Stimulated activated effector memory CD8-positive, alpha-beta T cell treated with anti-CD3 and anti-CD28 coated beads, Interleukin-12 subunit alpha, Interleukin-12 subunit beta, amount 100 ng/mL, for 72 hours (primary cell): ENCODE data around the gene PPP1R12A.
A peak's percentile ranks its signal among the peaks of the same experiment; 100 is the strongest.

Experiments used
- ATAC-seq: fragments of 150-1000 bp; cut with Tn5 transposase; 2 replicates; pipeline ENCODE4 v1.10.0; 2021
- DNase-seq, 2 donors: peaks; one replicate each; pipeline ENCODE4 v3.0.0; 2021 to 2022; ENCODE audit warnings: low spot score in 2 of 2
- H3K27ac Mint-ChIP-seq: one replicate; pipeline ENCODE4 v1.8.0; 2022; ENCODE audit warnings: mild to moderate bottlenecking, mixed read lengths
- H3K36me3 Mint-ChIP-seq: one replicate; pipeline ENCODE4 v1.8.0; 2022; ENCODE audit warnings: mild to moderate bottlenecking, mixed read lengths
- H3K4me1 Mint-ChIP-seq: one replicate; pipeline ENCODE4 v1.8.0; 2022; ENCODE audit warnings: mixed read lengths
- H3K4me3 Mint-ChIP-seq: one replicate; pipeline ENCODE4 v1.8.0; 2022; ENCODE audit warnings: mild to moderate bottlenecking, mixed read lengths
- H3K9me3 Mint-ChIP-seq: one replicate; pipeline ENCODE4 v1.8.0; 2022; ENCODE audit warnings: mixed read lengths

The PPP1R12A gene

DNA sequence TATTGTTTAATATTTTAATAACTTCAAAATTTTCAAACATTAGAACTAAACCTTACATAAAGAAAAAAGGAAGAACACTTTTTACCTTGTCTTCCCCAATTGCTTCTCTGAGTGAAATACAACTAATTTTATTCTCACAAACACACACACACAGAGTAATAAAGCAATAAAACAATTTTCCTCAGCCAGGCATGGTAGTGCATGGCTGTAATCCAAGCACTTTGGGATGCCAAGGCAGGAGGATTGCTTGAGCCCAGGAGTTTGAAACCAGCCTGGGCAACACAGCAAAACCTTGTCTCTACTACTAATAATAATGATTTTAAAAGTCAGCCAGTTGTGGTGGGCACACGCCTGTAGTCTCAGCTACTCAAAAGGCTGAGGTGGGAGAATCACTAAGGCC lies 13.1 kb downstream of the PPP1R12A start:
- Mint-ChIP-seq H3K36me3 (no peaks in the 10 kb centered on the region), H3K27ac (no peak overlapping the region), H3K4me3 (no peak overlapping the region), H3K9me3 (no peaks in the 10 kb centered on the region), H3K4me1 (peaks cover 62% of the 10 kb centered on the region)
- DNase-seq, result no peak
- no peak for ATAC-seq

DNA sequence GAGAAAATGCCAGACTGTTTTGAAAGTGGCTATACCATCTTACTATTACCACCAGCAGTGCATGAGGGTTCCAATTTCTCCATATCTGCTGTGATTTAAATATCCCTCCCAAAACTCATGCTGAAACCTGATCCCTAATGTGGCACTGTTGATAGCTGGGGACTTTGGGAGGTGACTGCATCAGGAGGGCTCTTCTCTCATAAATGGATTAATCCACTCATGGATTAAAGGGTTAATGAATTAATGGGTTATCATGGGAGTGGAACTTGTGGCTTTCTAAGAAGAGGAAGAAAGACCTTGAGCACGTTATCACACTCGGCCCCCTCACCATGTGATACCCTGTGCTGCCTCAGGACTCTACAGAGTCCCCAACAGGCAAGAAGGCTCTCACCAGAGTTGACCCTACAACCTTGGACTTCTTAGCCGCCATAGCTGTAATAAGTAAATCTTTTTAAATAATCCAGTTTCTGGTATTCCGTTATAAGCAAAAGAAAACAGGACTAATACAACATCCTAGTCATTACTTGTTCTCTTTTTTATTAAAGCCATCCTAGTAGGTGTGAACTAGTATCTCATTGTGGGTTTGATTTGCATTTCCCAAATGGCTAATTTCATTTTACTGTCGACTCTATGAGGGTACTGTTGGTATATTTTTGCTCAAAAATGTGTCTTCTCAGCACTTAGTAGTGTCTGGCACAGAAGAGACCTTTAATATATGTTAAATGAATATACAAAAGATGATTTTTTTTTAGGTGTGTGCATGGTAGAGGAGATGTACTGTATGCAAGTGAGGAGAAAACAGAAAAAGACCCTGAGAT lies 14.3 kb downstream of the PPP1R12A start:
- Mint-ChIP-seq H3K4me3 (no peak overlapping the region), H3K4me1 (peaks cover 70% of the 10 kb centered on the region)
- no peak for ATAC-seq

DNA sequence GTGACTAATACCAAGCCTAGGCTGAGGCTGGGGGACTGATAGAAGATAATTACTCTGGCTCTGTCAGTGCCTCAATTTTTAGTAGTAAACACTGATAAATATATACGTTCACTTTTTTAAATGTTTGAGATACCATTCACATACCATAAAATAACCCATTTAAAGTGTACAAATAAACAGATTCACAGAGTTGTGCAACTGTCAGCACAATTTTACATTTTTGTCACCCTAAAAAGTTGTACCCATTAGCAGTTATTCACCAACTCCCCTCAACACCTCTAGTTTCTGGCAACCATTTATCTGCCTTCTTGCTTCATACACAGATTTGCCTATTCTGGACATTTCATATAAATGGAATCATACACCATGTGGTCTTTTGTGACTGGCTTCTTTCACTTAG lies 15.1 kb downstream of the PPP1R12A start:
- H3K27ac Mint-ChIP-seq, result no peak overlapping the region

More for the DNA sequence above, 14.3 kb downstream of the PPP1R12A start:
- H3K27ac Mint-ChIP-seq, result no peak overlapping the region
- H3K36me3 Mint-ChIP-seq, result no peaks in the 10 kb centered on the region
- H3K9me3 Mint-ChIP-seq, result no peaks in the 10 kb centered on the region
- no peak for DNase-seq

DNA sequence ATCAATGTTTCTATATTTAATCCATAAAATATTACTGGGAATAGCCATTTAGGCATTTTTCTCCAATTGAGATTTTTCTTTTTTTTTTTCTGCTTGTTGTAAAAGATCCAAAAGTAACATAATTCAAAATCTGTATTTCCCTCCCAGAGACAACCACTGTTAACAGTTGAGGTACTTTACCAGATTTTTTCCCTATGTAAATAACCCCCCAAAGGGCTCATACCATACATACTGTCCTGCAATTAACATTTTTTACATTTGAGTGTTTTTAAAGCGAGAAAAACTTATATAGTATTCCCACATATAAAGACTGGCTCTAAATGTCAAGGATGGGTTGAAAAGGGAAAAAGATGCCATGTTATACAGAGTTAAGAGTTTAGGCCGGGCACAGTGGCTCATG lies 18.1 kb downstream of the PPP1R12A start:
- H3K4me1 Mint-ChIP-seq, result peaks cover 72% of the 10 kb centered on the region
- H3K4me3 Mint-ChIP-seq, result no peak overlapping the region
- no peak for DNase-seq
- no peak for ATAC-seq
- no peaks in the 10 kb centered on the region for H3K9me3 Mint-ChIP-seq
- H3K27ac Mint-ChIP-seq, result peak overlapping the region; percentile 40
- no peaks in the 10 kb centered on the region for H3K36me3 Mint-ChIP-seq

More for the DNA sequence above, 15.1 kb downstream of the PPP1R12A start:
- ATAC-seq, result no peak
- no peak for DNase-seq
- Mint-ChIP-seq H3K4me3 (no peak overlapping the region), H3K36me3 (no peaks in the 10 kb centered on the region), H3K9me3 (no peaks in the 10 kb centered on the region), H3K4me1 (peaks cover 68% of the 10 kb centered on the region)

DNA sequence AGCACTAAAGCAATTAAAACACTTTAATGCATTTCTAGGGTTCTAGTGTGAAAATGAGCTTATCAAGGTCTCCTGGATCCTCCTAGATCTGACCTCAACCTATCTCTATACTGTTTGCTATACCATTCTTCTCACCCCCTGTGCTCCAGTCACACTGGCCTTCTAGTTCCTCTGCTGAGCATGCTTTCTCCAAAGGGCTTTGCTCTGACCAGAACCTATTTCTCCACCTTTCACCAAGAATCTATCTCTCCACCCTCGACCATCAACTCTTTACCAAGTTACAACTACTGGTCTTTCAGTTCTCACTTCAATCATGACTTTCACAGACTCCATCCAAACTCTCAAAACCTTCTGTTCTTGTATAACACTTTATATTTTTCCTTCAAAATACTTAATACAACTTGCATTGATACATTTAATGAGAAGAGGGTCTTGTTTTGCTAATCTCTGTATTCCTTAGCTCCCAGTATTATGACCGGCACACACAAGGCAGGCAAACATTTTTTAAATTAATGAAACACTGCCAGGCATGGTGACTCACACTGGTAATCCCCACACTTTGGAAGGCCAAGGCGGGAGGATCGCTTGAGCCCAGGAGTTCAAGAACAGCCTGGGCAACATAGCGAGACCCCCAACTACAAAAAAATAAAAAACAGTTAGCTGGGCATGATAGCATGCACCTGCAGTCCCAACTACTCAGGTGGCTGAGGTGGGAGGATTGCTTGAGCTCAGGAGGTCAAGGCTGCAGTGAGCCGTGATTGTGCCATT lies 22.8 kb downstream of the PPP1R12A start:
- Mint-ChIP-seq H3K4me1 (peaks cover 43% of the 10 kb centered on the region), H3K9me3 (no peaks in the 10 kb centered on the region)
- no peak for ATAC-seq

DNA sequence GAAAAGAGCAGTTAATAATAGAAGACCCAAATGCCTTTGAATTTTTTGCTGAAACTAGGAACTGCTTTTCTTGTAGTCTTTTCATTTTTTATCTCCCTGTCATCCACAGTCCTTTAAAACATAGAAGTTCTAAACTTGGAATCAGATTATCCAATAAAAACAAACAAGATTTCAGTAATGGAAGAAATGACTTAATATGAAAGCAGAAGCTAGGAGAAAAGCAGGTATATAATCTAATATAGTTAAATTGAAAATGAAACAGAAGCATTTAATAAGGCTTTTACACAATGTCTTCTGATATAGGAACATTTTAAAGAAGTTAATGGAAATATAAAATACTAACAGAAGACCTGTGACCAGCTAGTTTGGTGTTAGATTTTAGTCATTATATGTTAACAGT lies 26.5 kb downstream of the PPP1R12A start:
- Mint-ChIP-seq H3K36me3 (no peaks in the 10 kb centered on the region), H3K4me3 (no peak overlapping the region), H3K4me1 (peaks cover 31% of the 10 kb centered on the region), H3K27ac (peak overlapping the region; percentile 27), H3K9me3 (no peaks in the 10 kb centered on the region)
- DNase-seq (no peak), ATAC-seq (no peak)

More for the DNA sequence above, 22.8 kb downstream of the PPP1R12A start:
- H3K27ac Mint-ChIP-seq, result peak overlapping the region; percentile 21
- H3K36me3 Mint-ChIP-seq, result no peaks in the 10 kb centered on the region
- no peak for DNase-seq
- H3K4me3 Mint-ChIP-seq, result no peak overlapping the region

DNA sequence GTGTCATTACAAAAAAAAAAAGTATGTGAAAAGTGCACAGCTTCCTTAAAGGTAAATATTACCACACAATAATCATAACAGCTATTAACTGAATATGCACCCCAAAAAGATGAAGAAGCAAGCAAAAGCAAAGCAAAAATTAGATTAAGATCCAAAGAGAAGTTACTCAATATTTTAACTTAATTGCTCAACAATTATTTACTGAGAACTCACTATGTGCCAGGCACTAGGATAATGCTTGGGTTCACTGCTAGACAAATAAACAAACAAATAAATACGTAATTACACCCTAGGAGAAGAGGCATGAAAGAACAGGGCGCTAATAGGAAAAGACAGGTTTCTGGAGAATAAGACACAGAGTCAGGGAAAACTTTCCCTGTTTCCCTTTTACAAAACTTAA lies 33.4 kb downstream of the PPP1R12A start:
- H3K4me3 Mint-ChIP-seq, result no peak overlapping the region
- H3K27ac Mint-ChIP-seq, result no peak overlapping the region
- ATAC-seq, result no peak
- no peak for DNase-seq
- H3K36me3 Mint-ChIP-seq, result peaks cover 5% of the 10 kb centered on the region
- peaks cover 61% of the 10 kb centered on the region for H3K4me1 Mint-ChIP-seq
- H3K9me3 Mint-ChIP-seq, result no peaks in the 10 kb centered on the region

DNA sequence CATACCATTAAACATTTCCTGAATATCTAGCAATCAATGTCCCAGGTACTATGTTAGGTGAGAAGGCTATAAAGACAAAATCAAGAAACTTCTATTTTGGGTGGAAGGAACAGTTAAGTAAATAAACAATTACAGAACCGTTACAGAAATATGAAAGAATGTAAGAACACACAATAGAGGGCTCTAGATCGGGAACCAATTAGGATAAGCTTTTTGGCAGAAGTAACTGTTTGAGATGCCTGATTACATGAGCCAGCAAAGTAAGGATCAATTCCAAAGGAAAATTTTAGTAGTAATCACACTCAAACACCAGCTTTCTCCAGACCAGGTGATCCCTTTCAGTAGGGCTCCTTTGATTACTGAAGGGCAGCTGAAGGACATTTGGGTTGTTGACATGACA lies 33.9 kb downstream of the PPP1R12A start:
- peaks cover 5% of the 10 kb centered on the region for H3K36me3 Mint-ChIP-seq
- H3K9me3 Mint-ChIP-seq, result no peaks in the 10 kb centered on the region
- ATAC-seq, result no peak
- no peak for DNase-seq
- H3K4me1 Mint-ChIP-seq, result peaks cover 66% of the 10 kb centered on the region
- no peak overlapping the region for H3K4me3 Mint-ChIP-seq
- H3K27ac Mint-ChIP-seq, result no peak overlapping the region

DNA sequence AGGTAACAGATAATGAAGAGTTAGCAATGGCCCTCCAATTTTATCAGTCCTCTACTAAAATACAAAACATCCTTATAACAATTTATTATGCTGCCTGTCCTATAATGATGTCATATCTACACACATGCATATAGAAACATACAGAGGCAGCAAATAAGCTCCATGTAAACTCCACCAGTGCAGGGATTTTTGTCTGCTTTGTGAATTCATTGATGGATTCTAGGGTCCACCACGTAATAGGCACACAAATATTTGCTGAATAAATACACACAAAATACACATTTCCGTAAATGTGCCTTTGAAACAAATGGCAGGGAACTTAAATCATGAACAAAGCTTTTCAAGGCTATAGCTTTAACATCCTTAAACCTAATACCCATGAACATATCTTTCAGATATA lies 34.7 kb downstream of the PPP1R12A start:
- ATAC-seq, result no peak
- H3K4me1 Mint-ChIP-seq, result peaks cover 72% of the 10 kb centered on the region
- H3K36me3 Mint-ChIP-seq, result peaks cover 5% of the 10 kb centered on the region
- DNase-seq, result no peak
- H3K4me3 Mint-ChIP-seq, result no peak overlapping the region
- H3K27ac Mint-ChIP-seq, result no peak overlapping the region
- no peaks in the 10 kb centered on the region for H3K9me3 Mint-ChIP-seq

DNA sequence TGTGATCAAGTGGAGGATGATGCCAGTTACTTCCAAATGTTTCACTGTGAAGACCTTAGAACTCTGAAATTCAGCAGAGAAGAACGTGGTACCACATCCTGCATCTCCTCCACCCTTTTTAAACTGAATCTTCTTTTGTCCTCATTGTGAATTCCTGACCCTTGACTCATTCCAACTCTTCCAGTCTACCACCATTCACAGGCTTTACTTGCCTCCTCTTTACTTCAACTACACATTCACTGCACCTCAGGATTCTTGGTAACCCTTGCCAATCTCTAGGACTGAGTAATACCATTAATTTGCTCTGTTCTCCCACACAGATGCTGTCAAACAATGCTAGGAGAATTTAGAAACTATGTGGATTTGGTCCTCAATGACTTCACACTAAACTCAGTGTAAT lies 37.3 kb downstream of the PPP1R12A start:
- no peak overlapping the region for H3K4me3 Mint-ChIP-seq
- H3K36me3 Mint-ChIP-seq, result no peaks in the 10 kb centered on the region
- H3K27ac Mint-ChIP-seq, result no peak overlapping the region
- H3K9me3 Mint-ChIP-seq, result no peaks in the 10 kb centered on the region
- ATAC-seq, result peak; percentile 67
- no peak for DNase-seq
- H3K4me1 Mint-ChIP-seq, result peaks cover 59% of the 10 kb centered on the region

DNA sequence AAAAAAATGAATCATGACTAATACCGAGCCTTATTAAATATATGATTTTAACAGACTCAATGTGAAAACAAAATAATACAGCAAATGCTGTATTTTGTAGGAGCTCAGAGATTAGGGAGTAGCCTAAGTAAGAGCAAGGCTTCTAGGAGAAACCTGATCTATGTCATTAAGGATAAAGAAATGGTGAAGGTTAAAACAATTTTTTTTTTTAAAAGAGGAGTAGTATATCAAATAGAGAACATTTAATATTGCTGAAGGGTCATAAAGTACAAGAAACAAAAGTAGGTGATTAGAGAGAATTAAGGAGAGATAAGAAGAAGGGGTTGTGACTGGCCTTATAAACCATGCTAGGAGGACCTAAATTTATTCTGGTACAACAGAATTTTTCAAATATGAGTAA lies 39.1 kb downstream of the PPP1R12A start:
- DNase-seq (no peak), ATAC-seq (no peak)
- Mint-ChIP-seq H3K4me3 (no peak overlapping the region), H3K27ac (no peak overlapping the region), H3K9me3 (no peaks in the 10 kb centered on the region), H3K36me3 (no peaks in the 10 kb centered on the region), H3K4me1 (peaks cover 59% of the 10 kb centered on the region)

DNA sequence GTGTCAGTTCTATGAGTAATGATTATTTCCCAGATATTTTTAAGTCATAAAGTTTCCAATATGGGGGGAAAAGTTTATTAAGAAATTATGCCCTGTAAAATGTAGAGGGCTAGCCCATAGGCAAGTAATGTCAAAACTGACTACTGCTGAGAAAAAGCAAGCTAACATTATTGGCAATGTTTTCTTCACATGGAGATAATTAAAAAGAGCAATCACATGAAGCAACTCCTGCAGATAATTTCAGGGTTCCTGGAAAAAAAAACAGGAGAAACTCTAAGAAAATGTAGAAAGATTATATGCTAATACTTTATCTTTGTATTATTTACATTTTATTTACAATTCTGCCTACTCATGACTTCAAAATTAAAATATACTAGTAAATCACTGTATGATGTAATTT lies 39.8 kb downstream of the PPP1R12A start:
- Mint-ChIP-seq H3K4me1 (peaks cover 58% of the 10 kb centered on the region), H3K4me3 (no peak overlapping the region), H3K9me3 (no peaks in the 10 kb centered on the region), H3K27ac (no peak overlapping the region), H3K36me3 (no peaks in the 10 kb centered on the region)
- ATAC-seq, result no peak
- DNase-seq, result no peak

DNA sequence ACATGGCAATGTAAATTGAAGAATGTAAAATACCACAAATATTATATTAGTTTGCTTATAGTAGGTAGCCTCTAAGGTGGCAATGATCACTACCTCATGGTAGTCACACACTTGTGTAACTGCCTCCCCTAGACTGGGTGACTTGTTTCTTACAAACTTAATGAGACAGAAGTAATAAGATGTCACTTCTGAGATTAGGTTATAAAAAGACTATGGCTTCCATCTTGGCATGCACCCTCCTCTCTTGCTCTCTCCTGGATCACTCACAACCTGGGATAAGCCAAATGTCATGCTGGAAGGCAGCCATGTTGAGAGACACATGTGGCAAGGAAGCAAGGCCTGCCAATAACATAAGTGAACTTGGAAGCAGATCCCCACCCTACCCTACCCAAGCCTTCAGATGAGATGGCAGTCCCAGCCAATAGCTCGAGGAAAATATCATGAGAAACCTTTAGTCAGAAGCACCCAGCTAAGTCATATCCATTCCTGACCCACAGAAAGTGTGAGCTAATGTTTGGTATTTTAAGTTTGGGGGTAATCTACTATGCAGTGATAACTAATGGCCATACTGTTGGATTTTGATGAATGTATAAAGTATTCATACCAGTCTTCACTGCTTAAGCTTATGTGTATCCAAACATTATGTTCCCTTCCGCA lies 43.3 kb downstream of the PPP1R12A start:
- Mint-ChIP-seq H3K4me1 (peaks cover 56% of the 10 kb centered on the region), H3K4me3 (no peak overlapping the region), H3K9me3 (no peaks in the 10 kb centered on the region), H3K27ac (peak overlapping the region; percentile 24), H3K36me3 (no peaks in the 10 kb centered on the region)
- ATAC-seq, result peak; percentile 40
- DNase-seq, result no peak

DNA sequence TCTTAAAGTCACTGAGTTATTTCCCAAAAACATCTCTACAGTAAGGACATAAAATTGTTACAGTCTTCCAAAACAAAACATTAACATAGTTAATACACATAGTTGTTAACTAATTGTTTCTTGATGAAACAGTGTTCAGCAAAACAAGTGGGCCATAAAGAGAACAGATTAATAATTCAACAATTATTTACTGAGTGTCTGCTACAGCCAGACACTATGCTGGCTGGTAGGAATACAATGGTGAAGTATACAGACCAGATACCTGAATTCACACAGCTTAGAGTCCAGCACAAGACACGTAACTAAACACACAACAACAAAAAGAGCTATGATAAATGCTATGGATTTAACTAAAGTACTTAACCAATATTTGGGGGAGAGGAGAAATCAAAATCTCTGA lies 47.0 kb downstream of the PPP1R12A start:
- DNase-seq (no peak), ATAC-seq (no peak)
- Mint-ChIP-seq H3K9me3 (no peaks in the 10 kb centered on the region), H3K4me3 (no peak overlapping the region), H3K36me3 (no peaks in the 10 kb centered on the region), H3K4me1 (peaks cover 54% of the 10 kb centered on the region), H3K27ac (peak overlapping the region; percentile 4)

DNA sequence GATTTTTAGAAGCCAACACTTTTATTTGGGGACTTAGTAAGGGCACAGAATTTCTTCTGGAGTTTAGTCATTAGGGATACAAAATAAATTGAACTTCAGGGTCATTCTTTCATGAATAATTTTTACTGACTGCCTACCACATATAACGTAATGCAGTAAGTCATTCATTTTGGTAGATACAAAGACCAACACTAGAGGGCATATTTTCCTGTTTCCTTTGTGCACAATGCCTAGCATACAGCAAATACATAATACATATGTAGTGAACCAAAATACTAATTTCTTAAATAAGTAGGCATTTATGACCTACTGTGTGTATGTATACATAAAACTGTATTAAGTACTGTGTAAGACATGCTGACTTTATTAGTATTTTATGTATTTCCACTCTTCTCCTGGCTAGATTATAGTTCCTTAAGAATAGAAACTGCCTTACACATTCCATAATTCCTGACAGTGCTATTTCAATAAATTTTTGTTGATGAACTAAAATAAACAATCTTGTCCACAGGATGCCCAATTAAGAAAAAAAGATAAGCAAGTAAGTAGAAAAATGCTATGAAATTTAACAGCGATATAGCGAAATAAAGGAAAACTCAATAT lies 47.9 kb downstream of the PPP1R12A start:
- DNase-seq, result no peak
- peaks cover 60% of the 10 kb centered on the region for H3K4me1 Mint-ChIP-seq
- H3K27ac Mint-ChIP-seq, result no peak overlapping the region
- no peaks in the 10 kb centered on the region for H3K9me3 Mint-ChIP-seq
- ATAC-seq, result peak; percentile 86
- no peaks in the 10 kb centered on the region for H3K36me3 Mint-ChIP-seq
- no peak overlapping the region for H3K4me3 Mint-ChIP-seq
